Esophagus squamous epithelium (tissue), 4 donors: ENCODE measurements around the gene KCNQ4.

Experiments
- POLR2A ChIP-seq, 4 donors: fragments of 450-650 bp; IDR thresholded peaks; one replicate each; pipeline ENCODE4 v1.6.1; 2017; ENCODE audit warnings: antibody characterized with exemption in 4 of 4, mild to moderate bottlenecking in 4 of 4, moderate library complexity in 3 of 4
- TF ChIP-seq, protein P1 (sequence below), 6 experiments: fragments of 450-650 bp in 4 of 6; fragments of 200-600 bp in 2 of 6; sonication (generic) in 2 of 6; IDR thresholded peaks; one replicate each; pipeline ENCODE4 v1.5.1; 2016 to 2019; ENCODE audit warnings: antibody characterized with exemption in 6 of 6, mild to moderate bottlenecking in 4 of 6, moderate library complexity in 4 of 6

DNA sequence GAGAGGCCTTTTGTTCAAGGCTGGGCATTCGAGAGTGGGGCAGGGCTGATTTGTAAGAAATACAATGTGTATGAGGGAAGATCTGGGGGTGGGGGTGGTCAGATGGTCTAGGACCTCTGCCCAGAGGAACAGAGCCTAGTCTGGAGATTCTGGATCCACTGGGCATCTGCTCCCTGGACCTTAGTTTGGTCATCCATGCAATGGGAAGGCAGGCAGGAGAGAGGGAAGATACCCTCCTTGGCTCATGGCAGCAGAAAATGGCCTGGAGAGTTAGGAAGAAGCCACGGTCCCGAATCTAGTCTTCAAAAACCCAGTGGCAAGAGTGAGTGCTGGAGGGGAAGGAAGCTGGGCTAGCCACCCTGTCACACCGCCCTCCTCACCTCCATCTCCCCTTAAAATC, 39.8 kb downstream of the KCNQ4 start:
- TF ChIP-seq, protein P1, sequence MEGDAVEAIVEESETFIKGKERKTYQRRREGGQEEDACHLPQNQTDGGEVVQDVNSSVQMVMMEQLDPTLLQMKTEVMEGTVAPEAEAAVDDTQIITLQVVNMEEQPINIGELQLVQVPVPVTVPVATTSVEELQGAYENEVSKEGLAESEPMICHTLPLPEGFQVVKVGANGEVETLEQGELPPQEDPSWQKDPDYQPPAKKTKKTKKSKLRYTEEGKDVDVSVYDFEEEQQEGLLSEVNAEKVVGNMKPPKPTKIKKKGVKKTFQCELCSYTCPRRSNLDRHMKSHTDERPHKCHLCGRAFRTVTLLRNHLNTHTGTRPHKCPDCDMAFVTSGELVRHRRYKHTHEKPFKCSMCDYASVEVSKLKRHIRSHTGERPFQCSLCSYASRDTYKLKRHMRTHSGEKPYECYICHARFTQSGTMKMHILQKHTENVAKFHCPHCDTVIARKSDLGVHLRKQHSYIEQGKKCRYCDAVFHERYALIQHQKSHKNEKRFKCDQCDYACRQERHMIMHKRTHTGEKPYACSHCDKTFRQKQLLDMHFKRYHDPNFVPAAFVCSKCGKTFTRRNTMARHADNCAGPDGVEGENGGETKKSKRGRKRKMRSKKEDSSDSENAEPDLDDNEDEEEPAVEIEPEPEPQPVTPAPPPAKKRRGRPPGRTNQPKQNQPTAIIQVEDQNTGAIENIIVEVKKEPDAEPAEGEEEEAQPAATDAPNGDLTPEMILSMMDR (IDR thresholded peaks at IDR 0.05) = no peak
- TF ChIP-seq POLR2A (IDR thresholded peaks at IDR 0.05) = no peak
